Effector memory CD8-positive, alpha-beta T cell (primary cell): Measurements from ENCODE around the gene XCR1.
A peak's percentile ranks its signal among the peaks of the same experiment; 100 is the strongest.

Experiments
- ATAC-seq: fragments of 150-1000 bp; cut with Tn5 transposase; replicated peaks from 2 replicates; pipeline ENCODE4 v1.10.0; 2021; ENCODE audit warnings: mild to moderate bottlenecking, moderate library complexity
- DNase-seq, 3 experiments: peaks; one replicate each; pipeline ENCODE4 v3.0.0; 2021
- H3K27ac Mint-ChIP-seq, 2 donors: one replicate each; pipeline ENCODE4 v1.8.0; 2022; ENCODE audit warnings: mild to moderate bottlenecking in 2 of 2, mixed read lengths in 2 of 2, moderate library complexity in 2 of 2
- H3K27me3 Mint-ChIP-seq, 2 donors: one replicate each; pipeline ENCODE4 v1.8.0; 2022; ENCODE audit warnings: mixed read lengths in 2 of 2
- H3K36me3 Mint-ChIP-seq: one replicate; pipeline ENCODE4 v1.8.0; 2022; ENCODE audit warnings: mild to moderate bottlenecking, moderate library complexity, mixed read lengths; ENCODE audit not compliant: insufficient read depth
- H3K4me1 Mint-ChIP-seq, 2 donors: one replicate each; pipeline ENCODE4 v1.8.0; 2022; ENCODE audit warnings: low read depth in 2 of 2, mixed read lengths in 2 of 2
- H3K4me3 Mint-ChIP-seq, 2 donors: one replicate each; pipeline ENCODE4 v1.8.0; 2022; ENCODE audit warnings: mild to moderate bottlenecking in 2 of 2, mixed read lengths in 2 of 2, moderate library complexity in 2 of 2
- H3K9me3 Mint-ChIP-seq, 2 donors: one replicate each; pipeline ENCODE4 v1.8.0; 2022; ENCODE audit warnings: mixed read lengths in 2 of 2

The XCR1 gene

GRCh38 chr3:45992133-45992729, 35.1 kb downstream of the XCR1 start:
- no peak for ATAC-seq
- peak overlapping the region; percentile 74 to 85 for H3K4me3 Mint-ChIP-seq
- peaks cover 31% of the 10 kb centered on the region for H3K36me3 Mint-ChIP-seq
- no peaks in the 10 kb centered on the region for H3K27me3 Mint-ChIP-seq
- H3K4me1 Mint-ChIP-seq = peaks cover 64 to 75% of the 10 kb centered on the region in 2 donors
- H3K9me3 Mint-ChIP-seq = no peaks in the 10 kb centered on the region
- H3K27ac Mint-ChIP-seq = peak overlapping the region; percentile 94
- no peak for DNase-seq

- Mint-ChIP-seq H3K36me3 (peaks cover 29% of the 10 kb centered on the region), H3K27ac (peak overlapping the region; percentile 94), H3K9me3 (no peaks in the 10 kb centered on the region), H3K4me3 (peak overlapping the region; percentile 74 to 85), H3K27me3 (no peaks in the 10 kb centered on the region), H3K4me1 (peaks cover 69 to 76% of the 10 kb centered on the region in 2 donors)
- DNase-seq = no peak
- ATAC-seq = no peak
Measured at GRCh38 chr3:45991341-45991740, 35.9 kb downstream of the XCR1 start.

DNA sequence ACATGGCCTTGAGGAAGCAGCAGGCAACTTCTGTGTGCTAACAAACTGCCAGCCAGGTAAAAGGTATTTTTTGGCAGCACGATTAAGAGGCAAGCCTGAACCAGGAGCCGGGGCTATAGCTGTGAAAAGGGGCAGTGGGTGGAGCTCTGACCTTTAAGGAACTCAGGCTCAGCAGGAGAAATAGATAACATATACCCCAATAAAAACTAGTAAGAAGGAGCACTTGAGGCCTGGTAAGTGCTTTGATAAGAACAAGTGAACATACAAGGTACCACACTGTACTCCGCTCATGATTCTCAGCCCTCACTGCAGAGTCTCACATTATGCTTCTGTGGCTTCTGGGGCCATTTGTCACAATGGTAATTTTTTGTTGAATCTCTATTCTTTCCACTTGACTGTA, 37.1 kb downstream of the XCR1 start:
- H3K27ac Mint-ChIP-seq = peak overlapping the region; percentile 87 to 95
- H3K4me1 Mint-ChIP-seq = peaks cover 74 to 80% of the 10 kb centered on the region in 2 donors
- H3K27me3 Mint-ChIP-seq = no peaks in the 10 kb centered on the region
- H3K9me3 Mint-ChIP-seq = no peaks in the 10 kb centered on the region
- peaks cover 22% of the 10 kb centered on the region for H3K36me3 Mint-ChIP-seq
- ATAC-seq (no peak), DNase-seq (no peak)
- peak overlapping the region; percentile 12 to 52 for H3K4me3 Mint-ChIP-seq

- peak overlapping the region; percentile 87 to 95 for H3K27ac Mint-ChIP-seq
- no peak for DNase-seq
- peak overlapping the region in 1 of 2 donors; percentile 55 for H3K4me3 Mint-ChIP-seq
- peaks cover 17% of the 10 kb centered on the region for H3K36me3 Mint-ChIP-seq
- H3K9me3 Mint-ChIP-seq = no peaks in the 10 kb centered on the region
- no peak for ATAC-seq
- H3K4me1 Mint-ChIP-seq = peaks cover 79 to 86% of the 10 kb centered on the region in 2 donors
- H3K27me3 Mint-ChIP-seq = no peaks in the 10 kb centered on the region
Measured at GRCh38 chr3:45988804-45989203, 38.5 kb downstream of the XCR1 start.

DNA sequence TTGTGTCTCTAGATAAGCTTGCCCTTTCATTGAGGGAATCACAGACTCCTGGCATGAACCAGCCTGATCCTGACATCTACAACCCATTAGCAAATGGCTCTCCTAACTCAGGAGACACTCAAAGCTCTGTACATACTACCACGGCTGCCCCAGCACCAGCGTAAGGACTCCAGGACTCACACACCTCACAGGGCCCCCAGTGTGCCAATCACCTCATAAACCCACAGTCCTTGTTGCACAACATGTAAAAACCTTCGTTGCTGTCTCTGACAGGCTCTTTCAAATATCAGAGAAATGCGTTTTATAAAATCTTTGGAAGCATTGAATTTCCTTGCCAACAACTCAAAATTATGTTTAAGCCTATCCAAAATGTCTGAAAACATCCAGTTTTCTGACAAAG, 38.9 kb downstream of the XCR1 start:
- H3K4me1 Mint-ChIP-seq = peaks cover 76 to 84% of the 10 kb centered on the region in 2 donors
- peak overlapping the region; percentile 87 to 95 for H3K27ac Mint-ChIP-seq
- H3K4me3 Mint-ChIP-seq = peak overlapping the region; percentile 53 to 55
- no peaks in the 10 kb centered on the region for H3K27me3 Mint-ChIP-seq
- peaks cover 17% of the 10 kb centered on the region for H3K36me3 Mint-ChIP-seq
- H3K9me3 Mint-ChIP-seq = no peaks in the 10 kb centered on the region
- ATAC-seq (peak; percentile 80), DNase-seq (no peak)

- Mint-ChIP-seq H3K4me1 (peaks cover 72 to 80% of the 10 kb centered on the region in 2 donors), H3K27ac (peak overlapping the region; percentile 87 to 95), H3K27me3 (no peaks in the 10 kb centered on the region), H3K4me3 (peak overlapping the region; percentile 53 to 55), H3K36me3 (peaks cover 20% of the 10 kb centered on the region), H3K9me3 (no peaks in the 10 kb centered on the region)
- DNase-seq (no peak), ATAC-seq (no peak)
Measured at GRCh38 chr3:45987368-45988291, 39.7 kb downstream of the XCR1 start.

- ATAC-seq (no peak), DNase-seq (no peak)
- H3K4me1 Mint-ChIP-seq = peaks cover 62 to 72% of the 10 kb centered on the region in 2 donors
- peak overlapping the region; percentile 87 to 95 for H3K27ac Mint-ChIP-seq
- no peaks in the 10 kb centered on the region for H3K27me3 Mint-ChIP-seq
- H3K9me3 Mint-ChIP-seq = no peaks in the 10 kb centered on the region
- H3K36me3 Mint-ChIP-seq = peaks cover 24% of the 10 kb centered on the region
- peak overlapping the region; percentile 37 to 53 for H3K4me3 Mint-ChIP-seq
Measured at GRCh38 chr3:45986303-45986982, 40.8 kb downstream of the XCR1 start.

DNA sequence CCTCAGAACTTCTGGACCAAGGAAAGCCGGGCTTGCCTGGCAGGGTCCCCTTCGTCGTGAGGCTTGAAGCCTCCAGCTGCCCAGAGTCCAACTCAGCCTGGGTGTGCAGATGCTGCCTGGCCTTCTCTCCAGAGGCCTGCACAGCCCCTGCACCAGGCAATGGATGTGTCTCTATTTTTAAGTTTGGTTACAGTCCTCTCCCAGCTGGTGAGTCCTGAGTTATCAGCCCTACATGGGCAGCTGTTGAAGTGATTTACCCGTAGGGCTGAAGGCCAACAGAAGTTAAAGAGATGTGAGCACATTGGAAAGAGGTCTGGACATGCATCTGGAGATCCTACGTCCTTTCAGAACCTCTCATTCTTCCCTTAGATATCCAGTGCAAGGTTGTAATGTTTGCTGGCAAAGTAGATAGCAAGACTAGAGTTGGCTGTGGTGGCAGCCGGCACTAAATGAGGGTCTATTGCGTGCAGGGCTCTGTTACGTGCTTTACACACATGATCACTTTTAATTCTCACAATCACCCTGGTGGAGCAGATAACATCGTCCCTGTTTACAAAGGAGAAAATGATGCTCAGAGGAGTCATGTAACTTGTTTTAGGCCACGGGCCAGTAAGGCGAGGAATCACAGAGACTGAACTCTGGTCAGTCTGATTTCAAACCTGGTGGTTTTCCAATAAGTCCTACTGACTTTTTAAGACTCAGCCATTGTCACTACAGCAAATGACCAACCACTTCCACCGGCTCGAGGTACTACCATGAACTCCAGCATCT, 41.6 kb downstream of the XCR1 start:
- peak overlapping the region; percentile 87 to 95 for H3K27ac Mint-ChIP-seq
- no peaks in the 10 kb centered on the region for H3K9me3 Mint-ChIP-seq
- peaks cover 63 to 74% of the 10 kb centered on the region in 2 donors for H3K4me1 Mint-ChIP-seq

GRCh38 chr3:45984331-45985312, 42.7 kb downstream of the XCR1 start:
- no peak overlapping the region for H3K4me3 Mint-ChIP-seq
- peak overlapping the region; percentile 51 to 77 for H3K27ac Mint-ChIP-seq
- H3K36me3 Mint-ChIP-seq = peaks cover 31% of the 10 kb centered on the region
- no peaks in the 10 kb centered on the region for H3K9me3 Mint-ChIP-seq
- DNase-seq = no peak
- peaks cover 59 to 70% of the 10 kb centered on the region in 2 donors for H3K4me1 Mint-ChIP-seq
- no peaks in the 10 kb centered on the region for H3K27me3 Mint-ChIP-seq
- ATAC-seq = no peak

More for the DNA sequence above, 41.6 kb downstream of the XCR1 start:
- no peak for ATAC-seq
- DNase-seq = no peak
- no peak overlapping the region for H3K4me3 Mint-ChIP-seq
- H3K27me3 Mint-ChIP-seq = no peaks in the 10 kb centered on the region
- peaks cover 25% of the 10 kb centered on the region for H3K36me3 Mint-ChIP-seq

GRCh38 chr3:45983770-45984169, 43.5 kb downstream of the XCR1 start:
- peaks cover 37% of the 10 kb centered on the region for H3K36me3 Mint-ChIP-seq
- peak overlapping the region; percentile 31 to 59 for H3K27ac Mint-ChIP-seq

DNA sequence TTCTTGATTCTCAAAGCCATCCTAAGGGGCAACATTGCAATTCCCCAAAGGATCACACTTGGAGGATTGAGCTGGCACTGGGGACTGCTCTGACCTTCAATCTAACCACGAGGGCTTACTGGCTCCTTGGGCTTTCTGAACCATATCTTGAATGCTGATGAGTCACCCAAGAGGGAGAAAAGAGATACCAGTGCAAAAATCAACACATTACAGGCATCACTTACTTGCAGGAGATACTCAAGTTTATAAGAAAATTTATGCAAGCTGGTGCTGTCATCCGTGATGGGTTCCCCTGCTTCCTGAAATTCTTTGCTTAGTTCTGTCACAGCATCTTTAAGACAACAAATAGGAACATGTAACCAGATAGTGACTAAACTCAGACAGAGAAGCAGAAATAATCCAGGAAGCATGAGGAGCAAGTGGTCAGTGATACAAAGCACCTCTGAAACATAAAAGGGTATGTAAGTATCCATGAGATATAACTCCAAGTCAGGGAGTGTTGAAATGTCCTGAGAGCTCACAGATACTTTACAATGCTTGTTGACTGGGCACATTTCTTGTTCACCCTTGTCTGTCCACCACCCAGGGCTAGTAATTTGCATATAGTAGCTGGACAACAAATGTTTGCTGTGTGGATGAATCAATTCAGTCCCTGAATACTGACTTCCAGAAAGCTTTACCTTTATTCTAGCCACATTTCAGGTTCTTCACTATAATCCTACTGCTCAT, 45.8 kb downstream of the XCR1 start:
- ATAC-seq (no peak), DNase-seq (no peak)
- H3K4me3 Mint-ChIP-seq = peak overlapping the region in 1 of 2 donors; percentile 24
- peaks cover 35% of the 10 kb centered on the region for H3K36me3 Mint-ChIP-seq
- H3K9me3 Mint-ChIP-seq = peaks cover 0 to 3% of the 10 kb centered on the region in 2 donors
- peak overlapping the region; percentile 80 to 95 for H3K27ac Mint-ChIP-seq
- peaks cover 53 to 73% of the 10 kb centered on the region in 2 donors for H3K4me1 Mint-ChIP-seq
- H3K27me3 Mint-ChIP-seq = no peaks in the 10 kb centered on the region

More at GRCh38 chr3:45983770-45984169, 43.5 kb downstream of the XCR1 start:
- DNase-seq (no peak), ATAC-seq (no peak)
- H3K4me3 Mint-ChIP-seq = no peak overlapping the region
- peaks cover 59 to 73% of the 10 kb centered on the region in 2 donors for H3K4me1 Mint-ChIP-seq
- no peaks in the 10 kb centered on the region for H3K27me3 Mint-ChIP-seq
- H3K9me3 Mint-ChIP-seq = no peaks in the 10 kb centered on the region
